GM12878 (cell line): ENCODE data around the gene ZNF763. TPM values are rescaled to one million over a fixed set of nuclear protein-coding genes. Genes with fewer than 3 reads are reported as not detected.

Experiments
- ATAC-seq: fragments of 200-7000 bp; cut with Tn5 transposase; 3 replicates; pipeline ENCODE4 v1.9.1; 2020; ENCODE audit warnings: mild to moderate bottlenecking, moderate library complexity
- BruUV-seq: library from RNA; stranded (reverse); fragments of 400-500 nt; replicated peaks from 2 replicates; lab custom pipeline; 2021; lab: Mats Ljungman, UMichigan
- CTCF ChIA-PET: fragments of 300-600 bp; sonication (Branson Sonifier 250); formaldehyde crosslinking; extraction: SDS; loops from one replicate; lab custom pipeline; 2021; ENCODE audit warnings: inconsistent platforms; lab: Yijun Ruan, JAX
- POLR2A ChIA-PET: fragments of 350-600 bp; formaldehyde crosslinking; extraction: SDS; loops from one replicate; lab custom pipeline; 2021; ENCODE audit warnings: inconsistent platforms; lab: Charles Lee
- RAD21 ChIA-PET: fragments of 300-600 bp; sonication (Branson Sonifier 250); formaldehyde crosslinking; loops from one replicate; lab custom pipeline; 2023; ENCODE audit warnings: antibody characterized with exemption; ENCODE audit not compliant: unreplicated experiment; lab: Charles Lee
- SMC1A ChIA-PET: fragments of 300-600 bp; sonication (Branson Sonifier 250); formaldehyde crosslinking; loops from one replicate; lab custom pipeline; 2023; ENCODE audit not compliant: unreplicated experiment, uncharacterized antibody; lab: Charles Lee
- DNase-seq: peaks from one replicate; pipeline ENCODE4 v3.0.0-alpha.2; 2011; ENCODE audit warnings: low read depth, low spot score
- FAIRE-seq: peaks from 3 replicates; lab custom pipeline; 2011; peaks lifted over from hg19 to GRCh38; lab: Jason Lieb, UNC
- H2AFZ ChIP-seq: 2 replicates; pipeline ENCODE4 v1.6.0; 2011; ENCODE audit warnings: low read depth, low read length, control low read depth; ENCODE audit not compliant: control insufficient read depth
- H3K27ac ChIP-seq: 2 replicates; pipeline ENCODE4 v1.5.1; 2011; ENCODE audit warnings: control low read depth; ENCODE audit not compliant: control insufficient read depth, insufficient read depth
- H3K27me3 ChIP-seq, 2 experiments: replicated peaks in 1 of 2; 2 replicates each; pipeline versions ENCODE4 v1.6.0 to v1.6.1; 2011; ENCODE audit warnings: low read length in 1 of 2; ENCODE audit not compliant: control insufficient read depth in 2 of 2, insufficient read depth in 2 of 2
- H3K36me3 ChIP-seq, 2 experiments: 2 replicates each; pipeline ENCODE4 v1.5.1; 2011; ENCODE audit warnings: low read length in 1 of 2; ENCODE audit not compliant: control insufficient read depth in 2 of 2, insufficient read depth in 2 of 2
- H3K4me1 ChIP-seq: 2 replicates; pipeline ENCODE4 v1.6.1; 2011; ENCODE audit warnings: mild to moderate bottlenecking, low read length, moderate library complexity, mixed read lengths; ENCODE audit not compliant: control insufficient read depth, insufficient read depth
- H3K4me2 ChIP-seq: 2 replicates; pipeline ENCODE4 v1.6.0; 2011; ENCODE audit warnings: control low read depth; ENCODE audit not compliant: control insufficient read depth, insufficient read depth
- H3K4me3 ChIP-seq: fragments of 200-600 bp; sonication (generic); 2 replicates; pipeline ENCODE4 v1.5.1; 2016
- H3K79me2 ChIP-seq: 2 replicates; pipeline ENCODE4 v1.6.0; 2011; ENCODE audit warnings: low read length; ENCODE audit not compliant: control insufficient read depth, insufficient read depth
- H3K9ac ChIP-seq: 2 replicates; pipeline ENCODE4 v1.8.0; 2011; ENCODE audit warnings: low read length, control low read depth, mixed read lengths; ENCODE audit not compliant: control insufficient read depth, insufficient read depth
- H3K9me3 ChIP-seq: replicated peaks from 3 replicates; pipeline ENCODE4 v1.5.1; 2011; ENCODE audit warnings: mild to moderate bottlenecking, low read length; ENCODE audit not compliant: control insufficient read depth, insufficient read depth
- H4K20me1 ChIP-seq: 2 replicates; pipeline ENCODE4 v1.6.0; 2011; ENCODE audit not compliant: control insufficient read depth, insufficient read depth
- E4F1 ChIP-seq: fragments of 450-650 bp; IDR thresholded peaks from 2 replicates; pipeline ENCODE4 v1.6.1; 2018; ENCODE audit warnings: borderline replicate concordance, mild to moderate bottlenecking; ENCODE audit not compliant: partially characterized antibody
- ELK1 ChIP-seq: IDR thresholded peaks from 2 replicates; pipeline ENCODE4 v1.6.1; 2012; ENCODE audit warnings: low read depth, low read length, improper control_type of control experiment
- HSF1 ChIP-seq: fragments of 150-350 bp; IDR thresholded peaks from 2 replicates; pipeline ENCODE4 v1.6.1; 2014; ENCODE audit warnings: mild to moderate bottlenecking, low read depth, low read length
- MAX ChIP-seq: IDR thresholded peaks from 2 replicates; pipeline ENCODE4 v1.6.1; 2012; ENCODE audit warnings: low read depth, low read length, improper control_type of control experiment
- MLLT1 ChIP-seq: fragments of 450-650 bp; IDR thresholded peaks from 2 replicates; pipeline ENCODE4 v1.6.1; 2016; ENCODE audit warnings: mild to moderate bottlenecking
- MTA3 ChIP-seq: IDR thresholded peaks from 2 replicates; pipeline ENCODE4 v1.6.1; 2012; ENCODE audit warnings: low read length, inconsistent platforms, borderline replicate concordance
- NR2C1 ChIP-seq: fragments of 450-650 bp; IDR thresholded peaks from 2 replicates; pipeline ENCODE4 v1.6.1; 2017; ENCODE audit warnings: antibody characterized with exemption, mild to moderate bottlenecking, moderate library complexity
- REST ChIP-seq: IDR thresholded peaks from 2 replicates; pipeline ENCODE4 v1.6.1; 2012; ENCODE audit warnings: mild to moderate bottlenecking, low read depth, low read length
- SIN3A ChIP-seq: IDR thresholded peaks from 2 replicates; pipeline ENCODE4 v1.6.1; 2012; ENCODE audit warnings: low read depth, low read length, improper control_type of control experiment
- SREBF1 ChIP-seq: IDR thresholded peaks from 2 replicates; pipeline ENCODE4 v1.6.1; 2012; ENCODE audit warnings: mild to moderate bottlenecking, low read length
- YY1 ChIP-seq: IDR thresholded peaks from 2 replicates; pipeline ENCODE4 v1.6.1; 2011; ENCODE audit warnings: low read depth, mild to moderate bottlenecking, low read length
- WGBS: methylation state at CpG from one replicate; pipeline ENCODE4 v1.1.6; 2016; ENCODE audit warnings: low lambda C conversion rate; ENCODE audit not compliant: insufficient replicate concordance, insufficient coverage; ENCODE audit errors: missing lambda C conversion rate; 5-methylcytosine and 5-hydroxymethylcytosine counted together
- in situ Hi-C: fragments of 300-500 bp; cut with MboI; formaldehyde crosslinking; loops from 9 replicates; pipeline ENCODE4 v1.14.3; 2018; ENCODE audit warnings: mixed read lengths
- intact Hi-C: fragments of 100-400 bp; cut with micrococcal nuclease; formaldehyde crosslinking; loops from one replicate; pipeline ENCODE4 v1.14.2; 2022; ENCODE audit not compliant: unreplicated experiment
- polyA plus RNA-seq, 11 experiments: library from polyadenylated mRNA; depleted of rRNA in 4 of 11; unstranded in 6 of 11; stranded (reverse) in 5 of 11; fragments of >200 nt; fragmentation: Nextera tagmentation in 4 of 11; fragmentation: Illumina TruSeq in 1 of 11; extraction: Ambion mirVana in 4 of 11; extraction: Trizol in 1 of 11; gene quantifications; 1 replicate in 1 of 11; 2 replicates in 10 of 11; pipeline versions ENCODE4 v1.2.1 to v1.2.3, GENCODE V29; 2011 to 2016; ENCODE audit warnings: inconsistent platforms in 2 of 11, missing spikeins in 2 of 11, low read depth in 1 of 11
- total RNA-seq, 4 experiments: library from RNA; depleted of rRNA in 3 of 4; stranded (reverse); fragments of >200 nt in 3 of 4; fragmentation: Illumina TruSeq in 1 of 4; extraction: Trizol in 1 of 4; gene quantifications; 2 replicates each; pipeline versions ENCODE4 v1.2.1 to v1.2.3, GENCODE V29; 2013 to 2021

The ZNF763 gene
- total and polyA plus RNA-seq, 10 of the 15 experiments (the other 5 are each of a cell fraction or from before 2014, with no cell fraction given) = 0.62 to 1.8 (median 1.1) TPM

- BruUV-seq = no TSS peak
- H3K36me3 ChIP-seq = no peaks in the 10 kb centered on the region
- no peak overlapping the region for H3K27ac ChIP-seq
- WGBS = 67% methylated on average over 2 of the region's 2 CpGs
- peaks cover 2% of the 10 kb centered on the region; the same call in 2 of the 3 replicates for H3K9me3 ChIP-seq
- FAIRE-seq = no peak
- in situ Hi-C loops (no loop called here), intact Hi-C loops (no loop called here)
- H3K4me2 ChIP-seq = no peak overlapping the region
- no peak for DNase-seq
- H3K9ac ChIP-seq = no peak overlapping the region
- SMC1A ChIA-PET = interaction anchor here (1.3 kb wide), 1 partner anchor 9 kb away, joined by 3 read pairs; no protein-coding TSS in a partner anchor
- H2AFZ ChIP-seq = no peak overlapping the region
- no peaks in the 10 kb centered on the region for H3K4me1 ChIP-seq
- CTCF ChIA-PET = interaction anchor here (0.6 to 1.6 kb wide), 3 partner anchors 48 to 174 kb away, joined by 3 to 4 read pairs (median 4); no protein-coding TSS in a partner anchor
- no peaks in the 10 kb centered on the region for H3K27me3 ChIP-seq
- POLR2A ChIA-PET = no interaction called here
- no peak overlapping the region for H3K4me3 ChIP-seq
- ATAC-seq = no peak
- H3K79me2 ChIP-seq = no peaks in the 10 kb centered on the region
- no peaks in the 10 kb centered on the region for H4K20me1 ChIP-seq
- RAD21 ChIA-PET = no interaction called here
- TF ChIP-seq NR2C1 (no peak), MTA3 (no peak), SREBF1 (no peak), E4F1 (no peak), HSF1 (no peak), ELK1 (no peak), REST (no peak), MLLT1 (no peak), MAX (no peak), SIN3A (no peak), YY1 (no peak)
Measured at GRCh38 chr19:11971041-11971440, 6.2 kb downstream of the ZNF763 start.
